Psoas muscle (tissue), 8 donors: ENCODE measurements around the gene IFITM1. TPM values are rescaled to one million over a fixed set of nuclear protein-coding genes. Genes with fewer than 3 reads are reported as not detected.

ENCODE experiments used
- ATAC-seq, 4 donors: fragments of 200-7000 bp; cut with Tn5 transposase; one replicate each; pipeline ENCODE4 v1.9.1; 2020; ENCODE audit warnings: moderate library complexity in 3 of 4, mild to moderate bottlenecking in 2 of 4
- DNase-seq, 2 donors: peaks; one replicate each; pipeline ENCODE4 v3.0.0-alpha.2; 2020
- H3K27ac ChIP-seq: fragments of 200-600 bp; one replicate; pipeline ENCODE4 v1.8.0; 2022
- H3K27me3 ChIP-seq, 3 donors: fragments of 200-600 bp in 1 of 3; one replicate each; pipeline versions ENCODE4 v1.6.1 to v1.8.0; 2013 to 2022; ENCODE audit warnings: low read length in 2 of 3, mild to moderate bottlenecking in 2 of 3, moderate library complexity in 1 of 3; ENCODE audit not compliant: insufficient read depth in 3 of 3
- H3K36me3 ChIP-seq, 2 donors: fragments of 200-600 bp in 1 of 2; one replicate each; pipeline versions ENCODE4 v1.6.1 to v1.8.0; 2013 to 2022; ENCODE audit warnings: low read depth in 1 of 2, mild to moderate bottlenecking in 1 of 2, moderate library complexity in 1 of 2; ENCODE audit not compliant: insufficient read depth in 1 of 2
- H3K4me1 ChIP-seq: fragments of 200-600 bp; one replicate; pipeline ENCODE4 v1.8.0; 2022
- H3K4me3 ChIP-seq: fragments of 200-600 bp; one replicate; pipeline ENCODE4 v1.8.0; 2022; ENCODE audit warnings: mild to moderate bottlenecking
- H3K9me3 ChIP-seq: fragments of 200-600 bp; one replicate; pipeline ENCODE4 v1.8.0; 2022
- CTCF ChIP-seq: fragments of 200-600 bp; IDR thresholded peaks from one replicate; pipeline ENCODE4 v1.8.0; 2022; ENCODE audit warnings: antibody characterized with exemption
- WGBS, 3 donors: extraction: QIAGEN DNeasy Blood & Tissue Kit; methylation state at CpG; one replicate each; pipeline versions ENCODE4 v1.1.6 to v1.1.7; 2013; 5-methylcytosine and 5-hydroxymethylcytosine counted together
- intact Hi-C, 2 donors: fragments of 100-400 bp; cut with DNase I; formaldehyde crosslinking; loops; one replicate each; pipeline versions ENCODE4 v1.11.0 to v1.14.2; 2022
- polyA plus RNA-seq, 3 donors: library from polyadenylated mRNA; stranded (reverse); fragments of 200-250 nt; gene quantifications; one replicate each; pipeline ENCODE4 v1.2.3, GENCODE V29; 2013
- total RNA-seq, 4 donors: library from RNA; stranded (reverse); fragmentation: NEBNext Ultra II Directional in 2 of 4; extraction: Animal tissue kit (Norgen Biotek cat#: 25700) in 2 of 4; gene quantifications; one replicate each; pipeline versions ENCODE4 v1.2.1 to v1.2.4, GENCODE V29; 2021 to 2023
- donor health status: healthy with polysubstance abuse.
- donor health status: DM: no; HTN: no; CAD: no; lungs with moderate emphysema.
- donor health status: Bipolar disorder and iron deficiency.
- donor health status: healthy.
- donor health status: DM: yes; HTN: yes; CAD: no.
- donor health status: DM: no; HTN: no; CAD: no.
- donor health status: DM: no; HTN: no; CAD: no.
- donor health status: DM: yes; HTN: yes; CAD: no.

Gene IFITM1
- total and polyA plus RNA-seq, 7 donors: 39.7 to 107 (median 69.7) TPM

DNA sequence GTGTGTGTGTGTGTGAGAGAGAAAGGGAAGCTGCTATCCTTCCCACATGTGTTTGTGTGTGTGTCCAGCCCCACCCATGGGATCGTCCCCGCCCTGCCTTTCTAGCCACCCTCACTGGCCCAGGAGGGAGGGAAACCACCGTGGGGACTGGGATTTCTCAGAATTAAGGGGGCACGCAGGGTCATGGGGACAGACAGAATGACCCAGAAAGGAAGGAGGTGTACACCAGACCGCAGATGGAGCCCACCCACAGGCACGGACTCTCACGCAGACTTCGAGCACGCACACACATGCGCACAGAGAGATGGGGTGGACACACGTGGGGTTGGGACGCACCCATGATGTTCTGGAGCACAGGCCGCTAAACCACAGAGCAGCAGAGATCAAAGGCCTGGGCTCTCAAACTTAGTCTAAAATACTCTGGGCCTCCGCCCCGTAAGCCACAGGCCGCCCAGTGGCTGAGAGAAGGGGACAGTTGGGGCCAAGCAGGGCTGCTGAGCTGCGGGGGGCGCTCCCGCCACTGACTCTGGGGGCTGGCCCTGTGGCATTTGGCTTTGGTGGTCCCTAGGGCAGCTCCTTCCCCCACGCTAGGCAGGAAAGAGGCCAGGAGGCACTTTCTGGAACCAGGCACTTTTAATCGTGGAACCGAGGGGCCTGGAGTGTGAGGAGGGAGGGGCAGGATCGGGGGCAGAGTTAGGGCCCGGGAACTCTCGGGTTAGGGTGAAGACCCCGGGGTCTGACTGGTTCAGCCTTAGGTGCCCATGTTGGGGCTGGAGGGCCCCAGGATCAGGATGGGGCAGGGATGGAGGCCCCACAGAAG lies 16.0 kb upstream of the IFITM1 start:
- Histone ChIP-seq H3K27me3 (peaks cover 0 to 39% (median 4%) of the 10 kb centered on the region in 3 donors), H3K36me3 (no peaks in the 10 kb centered on the region), H3K9me3 (no peaks in the 10 kb centered on the region), H3K27ac (no peak overlapping the region), H3K4me3 (no peak overlapping the region), H3K4me1 (no peaks in the 10 kb centered on the region)
- intact Hi-C loops: loop anchor here in 1 of 2 donors (5.0 kb wide), 1 partner anchor 65 kb away; no protein-coding TSS in a partner anchor
- ATAC-seq: peak in 2 of 4 donors; percentile 38 to 54
- no peak for TF ChIP-seq CTCF
- DNase-seq: peak; percentile 23 to 67
- 44 to 56% (median 46%) methylated on average over 26 of the region's 26 CpGs for WGBS, 3 donors

- peak in 1 of 4 donors; percentile 3 for ATAC-seq
- H3K36me3 ChIP-seq: no peaks in the 10 kb centered on the region
- WGBS, 3 donors: 53 to 70% (median 57%) methylated on average over 15 of the region's 15 CpGs
- no peaks in the 10 kb centered on the region for H3K4me1 ChIP-seq
- DNase-seq: peak; percentile 17 to 42
- no peak overlapping the region for H3K4me3 ChIP-seq
- peaks cover 0 to 39% (median 4%) of the 10 kb centered on the region in 3 donors for H3K27me3 ChIP-seq
- intact Hi-C loops: loop anchor here in 1 of 2 donors (5.0 kb wide), 1 partner anchor 64 kb away; no protein-coding TSS in a partner anchor
- H3K27ac ChIP-seq: no peak overlapping the region
- no peaks in the 10 kb centered on the region for H3K9me3 ChIP-seq
- no peak for TF ChIP-seq CTCF
Measured at GRCh38 chr11:298406-299065, 15.3 kb upstream of the IFITM1 start.

- intact Hi-C loops: loop anchor here in 1 of 2 donors (5.0 kb wide), 1 partner anchor 63 kb away; no protein-coding TSS in a partner anchor
- H3K4me3 ChIP-seq: no peak within 1 kb of the TSS
- H3K4me1 ChIP-seq: no peaks in the 10 kb centered on the region
- no peak within 1 kb of the TSS for H3K27ac ChIP-seq
- WGBS, 3 donors: 59 to 65% (median 60%) methylated on average over 38 to 40 of the region's 40 CpGs
- H3K27me3 ChIP-seq: peaks cover 0 to 47% (median 4%) of the 10 kb centered on the region in 3 donors
- H3K36me3 ChIP-seq: no peaks in the 10 kb centered on the region
- no peak for TF ChIP-seq CTCF
- H3K9me3 ChIP-seq: no peaks in the 10 kb centered on the region
- ATAC-seq (no peak), DNase-seq (peak; percentile 9 to 47)
Measured at GRCh38 chr11:299081-299891, 14.6 kb upstream of the IFITM1 start, which contains the start of gene IFITM5. IFITM5 (minus strand) TSS chr11:299526; CDS start chr11:299490, 36 bp downstream.

GRCh38 chr11:299951-300735 lies 13.7 kb upstream of the IFITM1 start:
- no peak for TF ChIP-seq CTCF
- intact Hi-C loops: loop anchor here in 1 of 2 donors (5.0 kb wide), 1 partner anchor 62 kb away; no protein-coding TSS in a partner anchor
- H3K27me3 ChIP-seq: peaks cover 0 to 50% (median 4%) of the 10 kb centered on the region in 3 donors
- no peaks in the 10 kb centered on the region for H3K9me3 ChIP-seq
- ATAC-seq (no peak), DNase-seq (peak; percentile 21 to 47)
- H3K27ac ChIP-seq: no peak overlapping the region
- WGBS, 3 donors: 10 to 26% (median 13%) methylated on average over 18 to 20 of the region's 20 CpGs
- no peaks in the 10 kb centered on the region for H3K4me1 ChIP-seq
- H3K36me3 ChIP-seq: no peaks in the 10 kb centered on the region
- no peak overlapping the region for H3K4me3 ChIP-seq
